GM18861 (cell line): Measurements from ENCODE around the gene TMCO4.

Experiments used
- ATAC-seq: cut with Tn5 transposase; IDR thresholded peaks from one replicate; pipeline ENCODE4 v1.9.1; 2021; ENCODE audit not compliant: unreplicated experiment

TMCO4 gene

GRCh38 chr1:19776933-19777332 is 22.8 kb downstream of the TMCO4 start:
- ATAC-seq = no peak

- ATAC-seq = no peak
Observed at GRCh38 chr1:19776287-19776686, 23.4 kb downstream of the TMCO4 start.

- ATAC-seq = no peak
Observed at GRCh38 chr1:19775831-19776230, 23.9 kb downstream of the TMCO4 start.

- no peak for ATAC-seq
Observed at GRCh38 chr1:19775317-19775716, 24.4 kb downstream of the TMCO4 start.

- no peak for ATAC-seq
Observed at GRCh38 chr1:19774180-19774785, 25.4 kb downstream of the TMCO4 start.

GRCh38 chr1:19773485-19773884 is 26.2 kb downstream of the TMCO4 start:
- no peak for ATAC-seq

- ATAC-seq = no peak
Observed at GRCh38 chr1:19772053-19772452, 27.7 kb downstream of the TMCO4 start.

- ATAC-seq = no peak
Observed at GRCh38 chr1:19771350-19771749, 28.4 kb downstream of the TMCO4 start.

- no peak for ATAC-seq
Observed at GRCh38 chr1:19770436-19771190, 29.1 kb downstream of the TMCO4 start.

- ATAC-seq = no peak
Observed at GRCh38 chr1:19769211-19769932, 30.3 kb downstream of the TMCO4 start.

- ATAC-seq = no peak
Observed at GRCh38 chr1:19768353-19769210, 31.1 kb downstream of the TMCO4 start.

- ATAC-seq = no peak
Observed at GRCh38 chr1:19765623-19766022, 34.1 kb downstream of the TMCO4 start.

GRCh38 chr1:19764848-19765247 is 34.9 kb downstream of the TMCO4 start:
- ATAC-seq = no peak

- ATAC-seq = no peak
Observed at GRCh38 chr1:19762175-19762779, 37.4 kb downstream of the TMCO4 start.

- ATAC-seq = no peak
Observed at GRCh38 chr1:19759740-19760089, 40.0 kb downstream of the TMCO4 start.

GRCh38 chr1:19758227-19758830 is 41.4 kb downstream of the TMCO4 start:
- no peak for ATAC-seq

GRCh38 chr1:19757641-19758040 is 42.1 kb downstream of the TMCO4 start:
- no peak for ATAC-seq

- no peak for ATAC-seq
Observed at GRCh38 chr1:19756480-19756879, 43.2 kb downstream of the TMCO4 start.

GRCh38 chr1:19754482-19754881 is 45.2 kb downstream of the TMCO4 start:
- no peak for ATAC-seq

- no peak for ATAC-seq
Observed at GRCh38 chr1:19752083-19752696, 47.5 kb downstream of the TMCO4 start.
